SK-N-SH treated with all-trans-retinoic acid at 6 μM for 48 hours (cell line): ENCODE measurements around the gene CCDC88B.

Experiments used
- ATAC-seq: fragments of 200-7000 bp; cut with Tn5 transposase; 3 replicates; pipeline ENCODE4 v1.9.1; 2020; ENCODE audit warnings: mild to moderate bottlenecking, moderate library complexity
- ARNTL ChIP-seq: fragments of 450-650 bp; formaldehyde crosslinking; IDR thresholded peaks from 2 replicates; pipeline ENCODE4 v1.5.0; 2020; ENCODE audit warnings: low read depth, mild to moderate bottlenecking, moderate library complexity, borderline replicate concordance
- CSDC2 ChIP-seq: fragments of 250-450 bp; sonication (Bioruptor Pico); IDR thresholded peaks from 2 replicates; pipeline ENCODE4 v1.5.0; 2020; ENCODE audit warnings: mild to moderate bottlenecking, moderate library complexity
- ESRRG ChIP-seq: fragments of 250-450 bp; sonication (Bioruptor Pico); IDR thresholded peaks from 2 replicates; pipeline ENCODE4 v1.6.1; 2021; ENCODE audit warnings: mild to moderate bottlenecking
- GLIS3 ChIP-seq: fragments of 250-450 bp; sonication (Bioruptor Pico); IDR thresholded peaks from 2 replicates; pipeline ENCODE4 v1.5.0; 2020; ENCODE audit warnings: mild to moderate bottlenecking, moderate library complexity
- ISL1 ChIP-seq: fragments of 250-450 bp; sonication (Bioruptor Pico); IDR thresholded peaks from 2 replicates; pipeline ENCODE4 v2.1.2; 2022; ENCODE audit warnings: mild to moderate bottlenecking, moderate library complexity
- OSR1 ChIP-seq: fragments of 250-450 bp; sonication (Bioruptor Pico); IDR thresholded peaks from 2 replicates; pipeline ENCODE4 v1.8.0; 2022; ENCODE audit warnings: moderate library complexity, mild to moderate bottlenecking, inconsistent platforms
- PPARA ChIP-seq: fragments of 250-450 bp; sonication (Bioruptor Pico); IDR thresholded peaks from 2 replicates; pipeline ENCODE4 v1.5.0; 2020; ENCODE audit warnings: mild to moderate bottlenecking, borderline replicate concordance
- SNAI2 ChIP-seq: fragments of 250-450 bp; sonication (Bioruptor Pico); IDR thresholded peaks from 2 replicates; pipeline ENCODE4 v1.5.0; 2020; ENCODE audit warnings: mild to moderate bottlenecking, moderate library complexity
- TCF4 ChIP-seq: fragments of 250-450 bp; sonication (Bioruptor Pico); IDR thresholded peaks from 2 replicates; pipeline ENCODE4 v1.8.0; 2021; ENCODE audit warnings: mild to moderate bottlenecking, moderate library complexity, borderline replicate concordance
- TOX ChIP-seq: fragments of 250-450 bp; sonication (Bioruptor Pico); IDR thresholded peaks from 2 replicates; pipeline ENCODE4 v1.8.0; 2021; ENCODE audit warnings: mild to moderate bottlenecking, moderate library complexity, borderline replicate concordance
- ZC3H10 ChIP-seq: fragments of 250-450 bp; sonication (Bioruptor Pico); IDR thresholded peaks from 2 replicates; pipeline ENCODE4 v1.5.1; 2021; ENCODE audit warnings: mild to moderate bottlenecking, moderate library complexity
- ZFP3 ChIP-seq: fragments of 250-450 bp; sonication (Bioruptor Pico); IDR thresholded peaks from 2 replicates; pipeline ENCODE4 v1.5.0; 2020; ENCODE audit warnings: mild to moderate bottlenecking, moderate library complexity
- ZFP30 ChIP-seq: fragments of 450-650 bp; formaldehyde crosslinking; IDR thresholded peaks from 2 replicates; pipeline ENCODE4 v1.5.0; 2022; ENCODE audit warnings: mild to moderate bottlenecking, moderate library complexity
- ZNF565 ChIP-seq: fragments of 450-650 bp; formaldehyde crosslinking; conservative IDR thresholded peaks from 2 replicates; pipeline ENCODE4 v1.5.0; 2020; ENCODE audit warnings: low read depth, mild to moderate bottlenecking, moderate library complexity
- ZNF70 ChIP-seq: fragments of 450-650 bp; formaldehyde crosslinking; IDR thresholded peaks from 2 replicates; pipeline ENCODE4 v1.5.0; 2020; ENCODE audit warnings: mild to moderate bottlenecking, moderate library complexity
- TF ChIP-seq, protein P1 (sequence below): fragments of 250-450 bp; sonication (Bioruptor Pico); IDR thresholded peaks from 2 replicates; pipeline ENCODE4 v1.5.0; 2020; ENCODE audit warnings: mild to moderate bottlenecking, moderate library complexity
- TF ChIP-seq, protein P2 (sequence below): fragments of 250-450 bp; sonication (Bioruptor Pico); IDR thresholded peaks from 2 replicates; pipeline ENCODE4 v1.8.0; 2021; ENCODE audit warnings: low read depth, mild to moderate bottlenecking, moderate library complexity, borderline replicate concordance
- TF ChIP-seq, protein P3 (sequence below): fragments of 250-450 bp; sonication (Bioruptor Pico); IDR thresholded peaks from 2 replicates; pipeline ENCODE4 v1.5.1; 2021; ENCODE audit warnings: mild to moderate bottlenecking, moderate library complexity
- TF ChIP-seq, protein P4 (sequence below): fragments of 250-450 bp; sonication (Bioruptor Pico); IDR thresholded peaks from 2 replicates; pipeline ENCODE4 v1.8.0; 2020; ENCODE audit warnings: mild to moderate bottlenecking, moderate library complexity, borderline replicate concordance

The CCDC88B gene

DNA sequence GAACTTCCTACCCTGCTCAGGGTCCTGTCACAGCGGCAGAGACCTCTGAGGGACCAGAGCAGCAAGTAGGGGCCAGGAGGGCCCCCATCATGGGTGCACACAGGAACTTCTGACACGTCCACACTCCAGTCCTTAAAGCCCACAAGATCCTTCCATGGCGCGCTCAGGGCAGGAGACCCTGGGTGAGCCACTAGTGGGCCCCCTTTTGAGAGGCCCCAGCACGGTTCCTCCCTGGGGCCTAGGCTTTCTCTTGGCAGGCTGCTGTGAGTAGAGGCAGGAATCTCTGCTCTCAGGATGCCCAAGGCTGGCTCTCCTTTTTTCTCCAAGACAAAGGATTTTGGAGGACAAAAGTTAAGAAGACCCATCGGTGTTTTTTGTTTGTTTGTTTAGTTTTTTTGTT is 41.3 kb downstream of the CCDC88B start:
- ATAC-seq: no peak
- TF ChIP-seq ZFP30 (CRISPR knock-in tag): no peak
- no peak for TF ChIP-seq TCF4 (CRISPR knock-in tag)

DNA sequence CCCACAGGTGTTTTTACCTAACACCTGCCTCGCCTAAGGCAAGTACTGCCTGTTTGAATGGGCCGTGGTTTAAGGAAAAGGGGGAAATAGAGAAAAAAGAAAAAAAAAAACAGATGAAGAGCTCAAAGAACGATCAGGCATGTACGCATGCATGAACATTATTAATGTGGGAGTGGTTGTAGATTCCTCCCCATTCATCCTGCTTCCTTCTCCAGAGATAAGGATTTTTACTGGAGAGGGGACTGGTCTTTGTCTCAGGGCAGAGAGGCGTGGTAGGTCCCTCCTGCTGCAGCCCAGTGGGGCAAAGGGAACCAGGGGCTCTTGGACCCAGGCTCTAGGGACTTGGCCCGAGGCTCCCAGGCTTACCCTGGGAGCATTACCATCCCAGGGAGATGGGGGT is 42.0 kb downstream of the CCDC88B start:
- ATAC-seq: no peak

DNA sequence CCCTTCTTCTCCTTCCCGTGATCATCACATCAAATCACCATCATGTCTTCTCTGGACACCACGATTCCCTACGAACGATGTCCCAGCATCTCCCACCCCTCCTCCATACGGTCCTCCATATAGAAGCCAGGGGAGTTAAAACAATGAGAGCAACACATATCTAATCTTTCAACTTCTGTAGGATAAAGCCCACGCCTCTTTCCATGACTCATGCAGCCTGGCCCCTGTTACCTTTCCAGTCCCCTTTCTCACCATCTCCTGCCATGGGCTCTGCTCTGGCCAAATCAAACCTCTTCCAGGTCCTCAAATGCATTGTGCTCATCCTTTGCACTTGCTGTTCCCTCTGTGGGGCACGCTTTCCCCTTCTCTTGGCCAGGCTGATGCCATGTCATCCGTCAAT is 42.6 kb downstream of the CCDC88B start:
- no peak for TF ChIP-seq ZNF565 (CRISPR knock-in tag)
- TF ChIP-seq, protein P1, sequence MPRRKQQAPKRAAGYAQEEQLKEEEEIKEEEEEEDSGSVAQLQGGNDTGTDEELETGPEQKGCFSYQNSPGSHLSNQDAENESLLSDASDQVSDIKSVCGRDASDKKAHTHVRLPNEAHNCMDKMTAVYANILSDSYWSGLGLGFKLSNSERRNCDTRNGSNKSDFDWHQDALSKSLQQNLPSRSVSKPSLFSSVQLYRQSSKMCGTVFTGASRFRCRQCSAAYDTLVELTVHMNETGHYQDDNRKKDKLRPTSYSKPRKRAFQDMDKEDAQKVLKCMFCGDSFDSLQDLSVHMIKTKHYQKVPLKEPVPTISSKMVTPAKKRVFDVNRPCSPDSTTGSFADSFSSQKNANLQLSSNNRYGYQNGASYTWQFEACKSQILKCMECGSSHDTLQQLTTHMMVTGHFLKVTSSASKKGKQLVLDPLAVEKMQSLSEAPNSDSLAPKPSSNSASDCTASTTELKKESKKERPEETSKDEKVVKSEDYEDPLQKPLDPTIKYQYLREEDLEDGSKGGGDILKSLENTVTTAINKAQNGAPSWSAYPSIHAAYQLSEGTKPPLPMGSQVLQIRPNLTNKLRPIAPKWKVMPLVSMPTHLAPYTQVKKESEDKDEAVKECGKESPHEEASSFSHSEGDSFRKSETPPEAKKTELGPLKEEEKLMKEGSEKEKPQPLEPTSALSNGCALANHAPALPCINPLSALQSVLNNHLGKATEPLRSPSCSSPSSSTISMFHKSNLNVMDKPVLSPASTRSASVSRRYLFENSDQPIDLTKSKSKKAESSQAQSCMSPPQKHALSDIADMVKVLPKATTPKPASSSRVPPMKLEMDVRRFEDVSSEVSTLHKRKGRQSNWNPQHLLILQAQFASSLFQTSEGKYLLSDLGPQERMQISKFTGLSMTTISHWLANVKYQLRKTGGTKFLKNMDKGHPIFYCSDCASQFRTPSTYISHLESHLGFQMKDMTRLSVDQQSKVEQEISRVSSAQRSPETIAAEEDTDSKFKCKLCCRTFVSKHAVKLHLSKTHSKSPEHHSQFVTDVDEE (CRISPR knock-in tag): no peak
- TF ChIP-seq, protein P2, sequence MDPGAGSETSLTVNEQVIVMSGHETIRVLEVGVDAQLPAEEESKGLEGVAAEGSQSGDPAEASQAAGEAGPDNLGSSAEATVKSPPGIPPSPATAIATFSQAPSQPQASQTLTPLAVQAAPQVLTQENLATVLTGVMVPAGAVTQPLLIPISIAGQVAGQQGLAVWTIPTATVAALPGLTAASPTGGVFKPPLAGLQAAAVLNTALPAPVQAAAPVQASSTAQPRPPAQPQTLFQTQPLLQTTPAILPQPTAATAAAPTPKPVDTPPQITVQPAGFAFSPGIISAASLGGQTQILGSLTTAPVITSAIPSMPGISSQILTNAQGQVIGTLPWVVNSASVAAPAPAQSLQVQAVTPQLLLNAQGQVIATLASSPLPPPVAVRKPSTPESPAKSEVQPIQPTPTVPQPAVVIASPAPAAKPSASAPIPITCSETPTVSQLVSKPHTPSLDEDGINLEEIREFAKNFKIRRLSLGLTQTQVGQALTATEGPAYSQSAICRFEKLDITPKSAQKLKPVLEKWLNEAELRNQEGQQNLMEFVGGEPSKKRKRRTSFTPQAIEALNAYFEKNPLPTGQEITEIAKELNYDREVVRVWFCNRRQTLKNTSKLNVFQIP (CRISPR knock-in tag): no peak
- no peak for TF ChIP-seq ZNF70 (CRISPR knock-in tag)
- TF ChIP-seq ZFP3: no peak
- no peak for TF ChIP-seq GLIS3 (CRISPR knock-in tag)
- no peak for TF ChIP-seq ZFP30 (CRISPR knock-in tag)
- no peak for TF ChIP-seq ESRRG (CRISPR knock-in tag)
- TF ChIP-seq TCF4 (CRISPR knock-in tag): no peak
- TF ChIP-seq, all 23 proteins: peak for 0
- ATAC-seq: no peak

More for the DNA sequence above, 42.0 kb downstream of the CCDC88B start:
- TF ChIP-seq CSDC2 (CRISPR knock-in tag): no peak
- TF ChIP-seq GLIS3 (CRISPR knock-in tag): no peak
- no peak for TF ChIP-seq ARNTL (CRISPR knock-in tag)
- TF ChIP-seq ISL1: no peak
- TF ChIP-seq SNAI2 (CRISPR knock-in tag): no peak
- TF ChIP-seq ZNF70 (CRISPR knock-in tag): no peak
- no peak for TF ChIP-seq TCF4 (CRISPR knock-in tag)
- TF ChIP-seq, protein P2 (CRISPR knock-in tag): no peak
- TF ChIP-seq ZNF565 (CRISPR knock-in tag): no peak

DNA sequence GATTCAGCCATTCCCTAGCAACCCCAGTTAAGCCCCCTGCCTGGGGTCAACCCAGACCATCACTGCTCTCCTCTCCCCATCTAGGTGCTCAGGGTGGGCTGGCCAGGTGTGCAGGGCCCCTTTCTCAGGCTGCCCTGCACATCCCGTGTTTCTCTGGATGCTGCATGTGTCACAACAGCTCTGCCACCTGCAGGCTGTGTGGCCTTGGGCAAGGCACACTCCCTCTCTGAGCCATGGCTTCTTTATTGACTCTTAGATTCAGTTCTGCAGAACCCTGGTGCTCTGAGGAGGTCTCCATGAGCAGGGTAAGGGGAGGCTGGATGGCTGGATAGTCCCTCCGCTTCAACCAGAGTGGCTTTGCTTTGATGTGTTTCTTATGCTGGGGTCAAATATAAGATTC is 43.6 kb downstream of the CCDC88B start:
- TF ChIP-seq PPARA (CRISPR knock-in tag): no peak
- TF ChIP-seq ZNF565 (CRISPR knock-in tag): no peak
- TF ChIP-seq, protein P3, sequence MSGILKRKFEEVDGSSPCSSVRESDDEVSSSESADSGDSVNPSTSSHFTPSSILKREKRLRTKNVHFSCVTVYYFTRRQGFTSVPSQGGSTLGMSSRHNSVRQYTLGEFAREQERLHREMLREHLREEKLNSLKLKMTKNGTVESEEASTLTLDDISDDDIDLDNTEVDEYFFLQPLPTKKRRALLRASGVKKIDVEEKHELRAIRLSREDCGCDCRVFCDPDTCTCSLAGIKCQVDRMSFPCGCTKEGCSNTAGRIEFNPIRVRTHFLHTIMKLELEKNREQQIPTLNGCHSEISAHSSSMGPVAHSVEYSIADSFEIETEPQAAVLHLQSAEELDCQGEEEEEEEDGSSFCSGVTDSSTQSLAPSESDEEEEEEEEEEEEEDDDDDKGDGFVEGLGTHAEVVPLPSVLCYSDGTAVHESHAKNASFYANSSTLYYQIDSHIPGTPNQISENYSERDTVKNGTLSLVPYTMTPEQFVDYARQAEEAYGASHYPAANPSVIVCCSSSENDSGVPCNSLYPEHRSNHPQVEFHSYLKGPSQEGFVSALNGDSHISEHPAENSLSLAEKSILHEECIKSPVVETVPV (CRISPR knock-in tag): no peak
- no peak for TF ChIP-seq ZC3H10
- TF ChIP-seq TOX (CRISPR knock-in tag): no peak
- no peak for TF ChIP-seq ARNTL (CRISPR knock-in tag)
- TF ChIP-seq OSR1 (CRISPR knock-in tag): no peak
- TF ChIP-seq, all 23 proteins: peak for 0

DNA sequence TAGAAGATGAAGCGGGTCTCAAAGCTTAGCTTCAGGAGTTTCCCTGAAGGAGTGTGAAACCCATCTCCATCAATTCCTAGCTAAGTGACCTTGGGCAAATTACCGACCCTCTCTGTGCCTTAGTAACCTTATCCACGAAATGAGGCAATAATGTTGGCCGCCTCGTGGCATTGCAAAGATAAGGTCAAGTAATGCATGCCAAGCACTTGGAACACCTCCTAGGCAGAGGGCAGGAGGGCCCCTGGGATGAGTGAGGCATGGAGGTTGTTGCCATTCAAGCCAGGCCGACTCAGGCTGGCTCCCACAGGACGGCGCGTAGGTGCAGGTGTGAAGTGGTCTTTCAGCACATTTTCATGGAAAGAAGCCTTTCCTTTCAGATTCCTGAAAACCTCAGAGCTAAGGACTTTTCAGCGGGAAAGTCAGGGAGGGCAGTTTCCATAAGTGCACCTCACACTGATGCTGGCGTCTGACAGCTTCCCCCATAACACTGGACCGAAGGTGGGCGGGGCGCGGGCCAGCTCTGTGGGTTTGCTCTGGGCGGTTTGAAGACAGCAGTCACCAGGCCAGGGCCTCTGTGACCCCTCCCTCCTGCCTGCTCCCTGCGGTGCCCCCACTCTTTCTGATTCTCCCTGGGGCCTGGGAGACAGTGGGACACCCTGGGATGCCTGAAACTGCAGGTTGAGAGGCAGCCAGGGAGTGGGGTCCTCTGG is 44.2 kb downstream of the CCDC88B start:
- no peak for TF ChIP-seq PPARA (CRISPR knock-in tag)
- no peak for TF ChIP-seq ZFP3
- TF ChIP-seq, protein P3 (CRISPR knock-in tag): no peak
- TF ChIP-seq, protein P4, sequence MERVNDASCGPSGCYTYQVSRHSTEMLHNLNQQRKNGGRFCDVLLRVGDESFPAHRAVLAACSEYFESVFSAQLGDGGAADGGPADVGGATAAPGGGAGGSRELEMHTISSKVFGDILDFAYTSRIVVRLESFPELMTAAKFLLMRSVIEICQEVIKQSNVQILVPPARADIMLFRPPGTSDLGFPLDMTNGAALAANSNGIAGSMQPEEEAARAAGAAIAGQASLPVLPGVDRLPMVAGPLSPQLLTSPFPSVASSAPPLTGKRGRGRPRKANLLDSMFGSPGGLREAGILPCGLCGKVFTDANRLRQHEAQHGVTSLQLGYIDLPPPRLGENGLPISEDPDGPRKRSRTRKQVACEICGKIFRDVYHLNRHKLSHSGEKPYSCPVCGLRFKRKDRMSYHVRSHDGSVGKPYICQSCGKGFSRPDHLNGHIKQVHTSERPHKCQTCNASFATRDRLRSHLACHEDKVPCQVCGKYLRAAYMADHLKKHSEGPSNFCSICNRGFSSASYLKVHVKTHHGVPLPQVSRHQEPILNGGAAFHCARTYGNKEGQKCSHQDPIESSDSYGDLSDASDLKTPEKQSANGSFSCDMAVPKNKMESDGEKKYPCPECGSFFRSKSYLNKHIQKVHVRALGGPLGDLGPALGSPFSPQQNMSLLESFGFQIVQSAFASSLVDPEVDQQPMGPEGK: no peak
- TF ChIP-seq SNAI2 (CRISPR knock-in tag): no peak
- no peak for TF ChIP-seq ESRRG (CRISPR knock-in tag)
- TF ChIP-seq ARNTL (CRISPR knock-in tag): no peak
- TF ChIP-seq CSDC2 (CRISPR knock-in tag): no peak
- ATAC-seq: no peak

More for the DNA sequence above, 43.6 kb downstream of the CCDC88B start:
- no peak for ATAC-seq
